Neuronal stem cell (in vitro differentiated cells): ENCODE measurements around the gene TDP1.
"Not testable (repeated sequence)": the region's sequence is repeated elsewhere in the genome, so short reads cannot be mapped to it uniquely, and the experiment has no call there.

Experiments used
- DNase-seq: peaks from one replicate; pipeline ENCODE4 v3.0.0-alpha.2; 2013; ENCODE audit warnings: low spot score
- H2AFZ ChIP-seq: one replicate; pipeline ENCODE4 v1.6.1; 2013; ENCODE audit warnings: mild to moderate bottlenecking, low read length, inconsistent platforms
- H2AK5ac ChIP-seq: 2 replicates; pipeline ENCODE4 v1.6.1; 2013; ENCODE audit warnings: low read depth, mild to moderate bottlenecking, inconsistent platforms, low read length, moderate library complexity, mixed read lengths
- H2BK120ac ChIP-seq: 2 replicates; pipeline ENCODE4 v1.6.1; 2013; ENCODE audit warnings: low read depth, mild to moderate bottlenecking, inconsistent platforms, low read length, moderate library complexity, mixed read lengths
- H2BK12ac ChIP-seq: one replicate; pipeline ENCODE4 v1.6.1; 2013; ENCODE audit warnings: low read length, inconsistent platforms
- H2BK15ac ChIP-seq: 2 replicates; pipeline ENCODE4 v1.6.1; 2013; ENCODE audit warnings: mild to moderate bottlenecking, low read length, inconsistent platforms, mixed read lengths
- H2BK5ac ChIP-seq: one replicate; pipeline ENCODE4 v1.6.1; 2013; ENCODE audit warnings: inconsistent platforms, mild to moderate bottlenecking, low read length, moderate library complexity
- H3K14ac ChIP-seq: one replicate; pipeline ENCODE4 v1.6.1; 2013; ENCODE audit warnings: low read length, inconsistent platforms
- H3K18ac ChIP-seq: 2 replicates; pipeline ENCODE4 v1.6.1; 2013; ENCODE audit warnings: low read length, inconsistent platforms
- H3K23ac ChIP-seq: 2 replicates; pipeline ENCODE4 v1.6.1; 2013; ENCODE audit warnings: low read depth, mild to moderate bottlenecking, mixed read lengths, low read length, inconsistent platforms; ENCODE audit not compliant: poor library complexity
- H3K27ac ChIP-seq: replicated peaks from 3 replicates; pipeline ENCODE4 v1.5.1; 2013; ENCODE audit warnings: low read length, inconsistent platforms
- H3K27me3 ChIP-seq, 3 experiments: 2 replicates each; pipeline ENCODE4 v1.6.1; 2013; ENCODE audit warnings: low read length in 3 of 3, mild to moderate bottlenecking in 2 of 3, inconsistent platforms in 1 of 3, low read depth in 1 of 3, mixed read lengths in 1 of 3, moderate library complexity in 1 of 3; ENCODE audit not compliant: control insufficient read depth in 3 of 3, insufficient read depth in 3 of 3
- H3K36me3 ChIP-seq, 2 donors: replicated peaks in 1 of 2; 2 replicates each; pipeline ENCODE4 v1.6.1; 2013; ENCODE audit warnings: low read length in 2 of 2; ENCODE audit not compliant: control insufficient read depth in 2 of 2, insufficient read depth in 2 of 2
- H3K4ac ChIP-seq: 2 replicates; pipeline ENCODE4 v1.6.1; 2013; ENCODE audit warnings: inconsistent platforms, mild to moderate bottlenecking, low read length, moderate library complexity
- H3K4me1 ChIP-seq, 2 donors: 1 replicate in 1 of 2; 2 replicates in 1 of 2; pipeline ENCODE4 v1.6.1; 2013; ENCODE audit warnings: low read length in 2 of 2, low read depth in 1 of 2; ENCODE audit not compliant: control insufficient read depth in 2 of 2, insufficient read depth in 1 of 2
- H3K4me2 ChIP-seq: one replicate; pipeline ENCODE4 v1.6.1; 2013; ENCODE audit warnings: mild to moderate bottlenecking, low read length, inconsistent platforms; ENCODE audit not compliant: insufficient read depth, poor library complexity, severe bottlenecking
- H3K4me3 ChIP-seq, 2 donors: 2 replicates each; pipeline ENCODE4 v1.5.1; 2013; ENCODE audit warnings: low read length in 2 of 2, mild to moderate bottlenecking in 2 of 2, inconsistent platforms in 1 of 2, moderate library complexity in 1 of 2
- H3K79me1 ChIP-seq: one replicate; pipeline ENCODE4 v1.6.1; 2013; ENCODE audit warnings: low read depth, mild to moderate bottlenecking, inconsistent platforms, low read length, moderate library complexity
- H3K9ac ChIP-seq: one replicate; pipeline ENCODE4 v1.6.1; 2013; ENCODE audit warnings: mild to moderate bottlenecking, low read depth, low read length, inconsistent platforms; ENCODE audit not compliant: poor library complexity
- H3K9me3 ChIP-seq, 2 donors: replicated peaks in 1 of 2; 2 replicates each; pipeline versions ENCODE3 to v1.6.1; 2013; ENCODE audit warnings: low read length in 2 of 2, mild to moderate bottlenecking in 2 of 2, inconsistent platforms in 1 of 2, low read depth in 1 of 2, mixed read lengths in 1 of 2, moderate library complexity in 1 of 2; ENCODE audit not compliant: control insufficient read depth in 2 of 2, insufficient read depth in 1 of 2
- H4K8ac ChIP-seq: one replicate; pipeline ENCODE4 v1.6.1; 2013; ENCODE audit warnings: low read depth, mild to moderate bottlenecking, inconsistent platforms, low read length, moderate library complexity
- H4K91ac ChIP-seq: one replicate; pipeline ENCODE4 v1.6.1; 2013; ENCODE audit warnings: low read length, low read depth, mild to moderate bottlenecking, inconsistent platforms; ENCODE audit not compliant: poor library complexity
- WGBS, 2 donors: extraction: QIAGEN DNeasy Blood & Tissue Kit; methylation state at CpG; one replicate each; pipeline ENCODE4 v1.1.7; 2013; ENCODE audit warnings: missing lambda C conversion rate in 2 of 2, mixed read lengths in 1 of 2; ENCODE audit not compliant: insufficient read length in 2 of 2, insufficient replicate concordance in 1 of 2; ENCODE audit errors: extremely low coverage in 2 of 2; 5-methylcytosine and 5-hydroxymethylcytosine counted together

TDP1 gene

GRCh38 chr14:90026608-90027007, 70.9 kb downstream of the TDP1 start:
- H3K4me2 ChIP-seq, H3K9me3 ChIP-seq, H4K8ac ChIP-seq, H3K4ac ChIP-seq, H3K27me3 ChIP-seq, H2BK5ac ChIP-seq, H3K4me3 ChIP-seq, H2AK5ac ChIP-seq, H2BK120ac ChIP-seq, H3K14ac ChIP-seq, H2BK12ac ChIP-seq, H2BK15ac ChIP-seq, H2AFZ ChIP-seq, H3K4me1 ChIP-seq, H3K79me1 ChIP-seq, H4K91ac ChIP-seq, DNase-seq, H3K23ac ChIP-seq, H3K9ac ChIP-seq, H3K18ac ChIP-seq, H3K27ac ChIP-seq: not testable (repeated sequence)
- no CpG with 5 or more reads among the region's 4 CpGs for WGBS, 2 donors
- H3K36me3 ChIP-seq, result peaks cover 25 to 78% of the 10 kb centered on the region in 2 donors

DNA sequence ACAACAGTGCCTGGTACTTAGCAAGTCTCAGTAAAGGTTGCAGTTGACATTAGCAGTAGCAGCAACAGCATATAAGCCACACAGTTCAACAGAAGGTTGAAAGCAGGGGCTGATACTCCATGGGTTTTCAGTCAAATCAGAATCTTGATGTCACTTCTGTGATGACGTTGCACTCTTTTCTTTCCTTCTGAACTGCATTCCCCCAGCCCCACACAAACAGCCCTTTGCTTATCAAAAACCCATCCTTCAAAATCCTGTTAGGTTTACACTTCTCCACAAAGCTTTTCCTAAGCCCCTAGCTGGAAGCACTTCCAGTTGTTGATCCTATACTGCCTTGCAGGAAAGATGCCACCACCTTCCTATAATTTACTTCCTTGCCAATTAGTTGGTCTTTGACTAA, 72.1 kb downstream of the TDP1 start:
- peaks cover 21 to 78% of the 10 kb centered on the region in 2 donors for H3K36me3 ChIP-seq
- H3K27ac ChIP-seq, result no peak overlapping the region
- H3K9me3 ChIP-seq, result no peaks in the 10 kb centered on the region
- no peaks in the 10 kb centered on the region for H3K4me1 ChIP-seq
- H3K4me2 ChIP-seq, result no peak overlapping the region
- no peaks in the 10 kb centered on the region for H3K79me1 ChIP-seq
- no peak overlapping the region for H3K18ac ChIP-seq
- no peak overlapping the region for H3K4ac ChIP-seq
- H2AK5ac ChIP-seq, result no peak overlapping the region
- no peak overlapping the region for H2BK12ac ChIP-seq
- no peak overlapping the region for H4K91ac ChIP-seq
- no peak overlapping the region for H3K4me3 ChIP-seq
- H2BK5ac ChIP-seq, result no peak overlapping the region
- H3K14ac ChIP-seq, result no peak overlapping the region
- no peaks in the 10 kb centered on the region for H3K27me3 ChIP-seq
- H3K9ac ChIP-seq, result no peak overlapping the region
- no peak overlapping the region for H4K8ac ChIP-seq
- no peak for DNase-seq
- H2BK120ac ChIP-seq, result no peak overlapping the region
- no CpG with 5 or more reads among the region's 1 CpG for WGBS, 2 donors
- no peak overlapping the region for H2AFZ ChIP-seq
- H2BK15ac ChIP-seq, result no peak overlapping the region
- no peak overlapping the region for H3K23ac ChIP-seq

GRCh38 chr14:90034156-90034555, 78.4 kb downstream of the TDP1 start:
- H3K4ac ChIP-seq, result no peak overlapping the region
- no peak overlapping the region for H2BK15ac ChIP-seq
- H3K27me3 ChIP-seq, result no peaks in the 10 kb centered on the region
- no peak overlapping the region for H3K18ac ChIP-seq
- H2BK120ac ChIP-seq, result no peak overlapping the region
- no peaks in the 10 kb centered on the region for H3K9me3 ChIP-seq
- H3K23ac ChIP-seq, result no peak overlapping the region
- no peak overlapping the region for H4K91ac ChIP-seq
- no peak overlapping the region for H3K4me2 ChIP-seq
- H3K14ac ChIP-seq, result no peak overlapping the region
- WGBS, 2 donors, result no CpG with 5 or more reads among the region's 2 CpGs
- H3K4me3 ChIP-seq, result no peak overlapping the region
- H2BK12ac ChIP-seq, result no peak overlapping the region
- H3K36me3 ChIP-seq, result peaks cover 16 to 88% of the 10 kb centered on the region in 2 donors
- no peaks in the 10 kb centered on the region for H3K79me1 ChIP-seq
- no peaks in the 10 kb centered on the region for H3K4me1 ChIP-seq
- no peak overlapping the region for H3K9ac ChIP-seq
- H2AFZ ChIP-seq, result no peak overlapping the region
- DNase-seq, result no peak
- H2AK5ac ChIP-seq, result no peak overlapping the region
- H4K8ac ChIP-seq, result no peak overlapping the region
- no peak overlapping the region for H2BK5ac ChIP-seq
- H3K27ac ChIP-seq, result no peak overlapping the region

- H2BK12ac ChIP-seq, result no peak overlapping the region
- no peak for DNase-seq
- H3K36me3 ChIP-seq, result peaks cover 15 to 94% of the 10 kb centered on the region in 2 donors
- no peak overlapping the region for H3K18ac ChIP-seq
- no peak overlapping the region for H3K14ac ChIP-seq
- no peak overlapping the region for H2AFZ ChIP-seq
- no peaks in the 10 kb centered on the region for H3K9me3 ChIP-seq
- H3K79me1 ChIP-seq, result no peaks in the 10 kb centered on the region
- H2BK5ac ChIP-seq, result no peak overlapping the region
- H4K91ac ChIP-seq, result no peak overlapping the region
- no peak overlapping the region for H3K4ac ChIP-seq
- H3K23ac ChIP-seq, result no peak overlapping the region
- no CpG with 5 or more reads among the region's 6 CpGs for whole genome bisulfite sequencing, 2 donors
- H2BK15ac ChIP-seq, result no peak overlapping the region
- no peak overlapping the region for H3K4me2 ChIP-seq
- H3K27ac ChIP-seq, result no peak overlapping the region
- no peak overlapping the region for H3K9ac ChIP-seq
- H2AK5ac ChIP-seq, result no peak overlapping the region
- H4K8ac ChIP-seq, result no peak overlapping the region
- no peaks in the 10 kb centered on the region for H3K4me1 ChIP-seq
- H3K4me3 ChIP-seq, result no peak overlapping the region
- no peak overlapping the region for H2BK120ac ChIP-seq
- no peaks in the 10 kb centered on the region for H3K27me3 ChIP-seq
These were observed 79.3 kb downstream of the TDP1 start for GRCh38 chr14:90034835-90035525.
